ENCODE data around the gene FBXL17. TPM values are rescaled to one million over a fixed set of nuclear protein-coding genes. Genes with fewer than 3 reads are reported as not detected.

The FBXL17 gene
- total RNA-seq, 1 donor from 2014 or later: 11.6 TPM

DNA sequence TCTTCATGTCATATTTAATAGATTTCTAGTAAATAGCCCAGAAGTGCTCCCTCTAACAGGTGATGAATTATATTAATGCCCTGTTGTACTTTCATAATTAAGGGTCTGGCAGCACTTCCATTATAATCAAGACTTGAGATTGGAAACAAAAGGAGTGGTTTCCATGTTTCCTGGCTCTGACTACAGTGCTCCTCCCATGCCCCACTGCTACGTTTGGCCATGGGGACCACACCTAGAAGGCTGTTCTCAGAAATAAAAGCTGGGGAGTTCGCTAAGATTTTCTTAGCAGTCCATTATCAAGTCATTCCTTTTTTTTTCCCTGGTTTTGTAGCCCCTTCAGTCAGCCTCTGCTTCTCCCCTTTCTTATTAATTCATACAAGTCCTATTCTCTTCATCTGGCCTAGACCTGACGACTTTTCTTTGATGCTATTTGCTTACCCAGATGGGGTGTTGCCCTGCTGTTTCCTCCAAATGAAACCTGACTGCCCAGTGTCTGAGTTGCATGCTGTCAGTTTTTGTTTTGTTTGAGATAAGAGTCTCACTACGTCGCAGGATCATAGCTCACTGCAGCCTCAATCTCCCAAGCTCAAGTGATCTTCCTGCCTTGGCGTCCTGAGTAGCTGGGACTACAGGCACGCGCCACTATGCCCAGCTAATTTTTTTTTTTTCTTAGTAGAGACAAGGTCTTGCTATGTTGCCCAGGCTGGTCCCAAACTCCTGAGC lies 399.0 kb downstream of the FBXL17 start:
- H3K4me3 ChIP-seq (ENCODE audit: low read depth, low read length): no peak overlapping the region
- H3K36me3 ChIP-seq (ENCODE audit: control insufficient read depth, insufficient read depth, low read length): no peaks in the 10 kb centered on the region
- H3K27me3 ChIP-seq (ENCODE audit: control insufficient read depth, insufficient read depth, low read length): no peaks in the 10 kb centered on the region
- TF ChIP-seq, protein P1, sequence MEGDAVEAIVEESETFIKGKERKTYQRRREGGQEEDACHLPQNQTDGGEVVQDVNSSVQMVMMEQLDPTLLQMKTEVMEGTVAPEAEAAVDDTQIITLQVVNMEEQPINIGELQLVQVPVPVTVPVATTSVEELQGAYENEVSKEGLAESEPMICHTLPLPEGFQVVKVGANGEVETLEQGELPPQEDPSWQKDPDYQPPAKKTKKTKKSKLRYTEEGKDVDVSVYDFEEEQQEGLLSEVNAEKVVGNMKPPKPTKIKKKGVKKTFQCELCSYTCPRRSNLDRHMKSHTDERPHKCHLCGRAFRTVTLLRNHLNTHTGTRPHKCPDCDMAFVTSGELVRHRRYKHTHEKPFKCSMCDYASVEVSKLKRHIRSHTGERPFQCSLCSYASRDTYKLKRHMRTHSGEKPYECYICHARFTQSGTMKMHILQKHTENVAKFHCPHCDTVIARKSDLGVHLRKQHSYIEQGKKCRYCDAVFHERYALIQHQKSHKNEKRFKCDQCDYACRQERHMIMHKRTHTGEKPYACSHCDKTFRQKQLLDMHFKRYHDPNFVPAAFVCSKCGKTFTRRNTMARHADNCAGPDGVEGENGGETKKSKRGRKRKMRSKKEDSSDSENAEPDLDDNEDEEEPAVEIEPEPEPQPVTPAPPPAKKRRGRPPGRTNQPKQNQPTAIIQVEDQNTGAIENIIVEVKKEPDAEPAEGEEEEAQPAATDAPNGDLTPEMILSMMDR (IDR thresholded peaks at IDR 0.05; ENCODE audit: insufficient read depth, low read length, poor library complexity, severe bottlenecking): no peak
- DNase-seq (ENCODE audit: low read depth): no peak

DNA sequence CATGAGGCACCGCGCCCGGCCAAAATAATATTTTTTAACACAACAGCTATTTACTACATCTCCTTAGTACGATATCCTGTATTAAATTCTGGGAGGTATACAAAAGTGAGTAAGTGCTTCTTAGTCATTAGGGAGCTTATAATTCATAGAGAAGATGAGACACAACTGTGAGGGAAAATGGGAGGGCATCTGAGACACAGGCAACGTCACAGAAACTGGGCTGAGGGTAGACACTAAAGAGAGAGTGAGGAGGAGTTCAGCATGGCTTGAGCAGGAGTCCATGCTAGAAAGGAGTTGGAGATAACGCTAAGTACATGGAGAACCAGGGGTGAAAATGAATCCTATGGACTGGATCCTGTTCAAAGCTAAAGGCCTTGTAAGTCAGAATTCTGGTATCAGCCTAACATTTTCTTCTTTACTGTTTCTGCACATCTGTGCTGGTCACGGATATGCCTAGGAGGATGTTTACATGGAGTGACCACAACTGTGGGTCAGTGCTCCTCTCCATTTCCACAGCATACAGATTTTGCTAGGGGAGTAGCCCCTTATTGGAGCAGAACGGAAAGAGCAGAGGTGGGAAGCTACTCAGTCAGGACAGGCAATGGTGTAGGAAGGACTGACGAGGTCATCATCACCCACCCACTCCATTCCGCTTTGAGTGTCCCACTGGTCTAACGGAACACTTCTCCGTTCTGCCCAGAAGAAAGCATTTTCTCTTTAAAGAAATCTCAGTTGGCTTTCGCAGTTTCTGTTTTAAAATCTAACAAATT lies 400.8 kb downstream of the FBXL17 start:
- H3K36me3 ChIP-seq (ENCODE audit: control insufficient read depth, insufficient read depth, low read length): no peaks in the 10 kb centered on the region
- H3K4me3 ChIP-seq (ENCODE audit: low read depth, low read length): no peak overlapping the region
- no peaks in the 10 kb centered on the region for H3K27me3 ChIP-seq (ENCODE audit: control insufficient read depth, insufficient read depth, low read length)
- TF ChIP-seq, protein P1 (IDR thresholded peaks at IDR 0.05; ENCODE audit: insufficient read depth, low read length, poor library complexity, severe bottlenecking): no peak
- no peak for DNase-seq (ENCODE audit: low read depth)

DNA sequence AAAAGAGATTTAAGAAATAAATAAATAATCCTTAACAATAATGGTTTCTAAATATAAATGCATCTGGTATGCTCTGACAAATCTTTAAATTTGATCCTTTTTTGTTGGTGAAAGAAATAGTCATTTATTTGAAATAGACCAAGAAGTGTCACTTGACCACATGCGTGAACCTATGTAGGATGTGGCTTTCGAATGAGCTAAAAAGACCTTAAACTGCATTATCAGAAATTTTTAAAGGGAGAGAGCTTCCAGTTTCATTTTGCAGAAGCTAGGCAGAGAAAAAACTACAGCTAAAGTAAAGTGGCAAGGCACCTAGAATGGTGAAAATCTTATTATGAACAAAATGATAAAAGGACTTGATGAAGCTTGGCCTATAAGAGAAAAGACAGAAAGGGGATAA lies 402.0 kb downstream of the FBXL17 start:
- no peaks in the 10 kb centered on the region for H3K27me3 ChIP-seq (ENCODE audit: control insufficient read depth, insufficient read depth, low read length)
- TF ChIP-seq, protein P1 (IDR thresholded peaks at IDR 0.05; ENCODE audit: insufficient read depth, low read length, poor library complexity, severe bottlenecking): no peak
- DNase-seq (ENCODE audit: low read depth): no peak
- H3K36me3 ChIP-seq (ENCODE audit: control insufficient read depth, insufficient read depth, low read length): no peaks in the 10 kb centered on the region
- no peak overlapping the region for H3K4me3 ChIP-seq (ENCODE audit: low read depth, low read length)

DNA sequence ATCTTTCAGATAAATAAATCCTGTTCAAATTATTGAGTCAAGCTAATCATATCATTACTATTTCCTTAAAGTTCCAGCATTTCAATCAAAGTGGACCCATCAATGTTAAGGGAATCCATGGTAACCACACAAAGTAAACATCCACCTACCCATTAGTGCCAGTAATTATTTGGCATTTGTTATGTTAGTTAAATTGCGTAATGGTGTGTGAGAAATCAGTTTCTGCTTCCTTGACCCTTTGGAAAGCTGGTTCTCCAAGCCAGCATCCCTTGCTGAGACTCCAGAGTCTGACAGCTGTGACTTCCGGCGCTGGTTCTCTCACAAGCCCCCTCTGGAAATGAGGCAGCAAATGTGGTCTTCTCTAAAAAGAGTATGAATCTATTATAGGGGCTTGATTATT lies 402.6 kb downstream of the FBXL17 start:
- TF ChIP-seq, protein P1 (IDR thresholded peaks at IDR 0.05; ENCODE audit: insufficient read depth, low read length, poor library complexity, severe bottlenecking): no peak
- H3K36me3 ChIP-seq (ENCODE audit: control insufficient read depth, insufficient read depth, low read length): no peaks in the 10 kb centered on the region
- H3K4me3 ChIP-seq (ENCODE audit: low read depth, low read length): no peak overlapping the region
- DNase-seq (ENCODE audit: low read depth): no peak
- H3K27me3 ChIP-seq (ENCODE audit: control insufficient read depth, insufficient read depth, low read length): no peaks in the 10 kb centered on the region

DNA sequence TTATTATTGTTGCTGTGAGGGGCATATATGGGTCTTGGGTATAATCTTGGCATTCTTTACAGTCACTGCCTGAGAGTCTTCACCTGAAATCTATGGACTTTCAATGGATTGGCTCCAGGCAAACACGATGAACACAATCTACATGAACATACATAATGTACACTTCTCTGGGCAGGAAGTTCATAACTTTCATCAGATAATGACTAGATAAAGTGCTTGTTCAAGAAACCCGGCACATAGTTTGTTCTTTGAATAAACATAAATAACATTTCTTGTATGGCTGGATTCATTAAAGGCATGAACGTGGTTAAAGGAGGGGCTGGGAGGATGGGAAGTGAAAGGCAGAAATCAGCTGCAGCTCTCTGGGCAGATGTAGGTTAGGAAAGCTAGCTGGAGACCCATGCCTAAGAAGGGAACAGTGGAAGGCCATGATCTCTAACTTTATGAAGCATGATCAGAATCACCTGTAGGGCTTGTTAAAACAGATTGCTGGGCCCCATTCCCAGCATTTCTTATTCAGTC lies 404.3 kb downstream of the FBXL17 start:
- TF ChIP-seq, protein P1 (IDR thresholded peaks at IDR 0.05; ENCODE audit: insufficient read depth, low read length, poor library complexity, severe bottlenecking): no peak
- H3K27me3 ChIP-seq (ENCODE audit: control insufficient read depth, insufficient read depth, low read length): no peaks in the 10 kb centered on the region
- H3K4me3 ChIP-seq (ENCODE audit: low read depth, low read length): no peak overlapping the region
- DNase-seq (ENCODE audit: low read depth): no peak
- no peaks in the 10 kb centered on the region for H3K36me3 ChIP-seq (ENCODE audit: control insufficient read depth, insufficient read depth, low read length)

All from kidney epithelial cell (primary cell).